Astrocyte (in vitro differentiated cells and primary cell): ENCODE measurements around the gene LRPAP1.

Experiments
- EZH2 ChIP-seq: IDR thresholded peaks from 2 replicates; pipeline ENCODE4 v1.6.1; 2012; ENCODE audit warnings: mild to moderate bottlenecking, low read length, inconsistent platforms; ENCODE audit not compliant: insufficient read depth
- TF ChIP-seq, protein P1 (sequence below): IDR thresholded peaks from 2 replicates; pipeline ENCODE4 v1.5.1; 2011; ENCODE audit warnings: low read depth, mild to moderate bottlenecking, inconsistent platforms, low read length, moderate library complexity; ENCODE audit not compliant: insufficient read depth

DNA sequence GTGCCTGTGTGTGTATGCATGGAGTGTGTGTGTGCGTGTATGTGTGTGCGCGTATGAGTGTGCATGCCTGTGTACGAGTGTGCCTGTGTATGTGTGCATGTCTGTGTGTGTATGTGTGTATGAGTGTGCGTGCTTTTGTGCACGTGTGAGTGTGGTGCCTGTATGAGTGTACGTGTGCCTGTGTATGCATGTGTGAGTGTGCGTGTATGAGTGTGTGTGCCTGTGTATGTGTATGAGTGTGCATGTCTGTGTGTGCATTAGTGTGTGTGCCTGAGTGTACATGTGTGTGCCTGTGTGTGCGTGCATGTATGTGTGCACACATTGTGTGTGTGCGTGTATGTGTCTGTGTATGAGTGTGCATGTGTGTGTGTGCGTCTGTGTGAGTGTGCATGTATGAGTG, 63.4 kb downstream of the LRPAP1 start:
- TF ChIP-seq, protein P1, sequence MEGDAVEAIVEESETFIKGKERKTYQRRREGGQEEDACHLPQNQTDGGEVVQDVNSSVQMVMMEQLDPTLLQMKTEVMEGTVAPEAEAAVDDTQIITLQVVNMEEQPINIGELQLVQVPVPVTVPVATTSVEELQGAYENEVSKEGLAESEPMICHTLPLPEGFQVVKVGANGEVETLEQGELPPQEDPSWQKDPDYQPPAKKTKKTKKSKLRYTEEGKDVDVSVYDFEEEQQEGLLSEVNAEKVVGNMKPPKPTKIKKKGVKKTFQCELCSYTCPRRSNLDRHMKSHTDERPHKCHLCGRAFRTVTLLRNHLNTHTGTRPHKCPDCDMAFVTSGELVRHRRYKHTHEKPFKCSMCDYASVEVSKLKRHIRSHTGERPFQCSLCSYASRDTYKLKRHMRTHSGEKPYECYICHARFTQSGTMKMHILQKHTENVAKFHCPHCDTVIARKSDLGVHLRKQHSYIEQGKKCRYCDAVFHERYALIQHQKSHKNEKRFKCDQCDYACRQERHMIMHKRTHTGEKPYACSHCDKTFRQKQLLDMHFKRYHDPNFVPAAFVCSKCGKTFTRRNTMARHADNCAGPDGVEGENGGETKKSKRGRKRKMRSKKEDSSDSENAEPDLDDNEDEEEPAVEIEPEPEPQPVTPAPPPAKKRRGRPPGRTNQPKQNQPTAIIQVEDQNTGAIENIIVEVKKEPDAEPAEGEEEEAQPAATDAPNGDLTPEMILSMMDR, result no peak
- TF ChIP-seq EZH2, result no peak
